ENCODE measurements around the gene GTF2F2. TPM values are rescaled to one million over a fixed set of nuclear protein-coding genes. Genes with fewer than 3 reads are reported as not detected.
"Not testable (repeated sequence)": the region's sequence is repeated elsewhere in the genome, so short reads cannot be mapped to it uniquely, and the experiment has no call there.

GTF2F2 gene
- total RNA-seq, 2 donors from 2014 or later, result 18.7 to 20.5 TPM

GRCh38 chr13:45297456-45298205 lies 177.3 kb downstream of the GTF2F2 start:
- Histone ChIP-seq H3K27ac (no peak overlapping the region), H3K9ac (ENCODE audit: low read depth in 2 of 2, low read length in 2 of 2) (no peak overlapping the region), H3K36me3 (no peaks in the 10 kb centered on the region), H3K27me3 (no peaks in the 10 kb centered on the region), H3K4me1 (no peaks in the 10 kb centered on the region), H3K9me3 (no peaks in the 10 kb centered on the region), H3K4me3 (no peak overlapping the region)
- intact Hi-C loops (cut with DNase I), result no loop called here
- DNase-seq, result no peak
- TF ChIP-seq, protein P1, sequence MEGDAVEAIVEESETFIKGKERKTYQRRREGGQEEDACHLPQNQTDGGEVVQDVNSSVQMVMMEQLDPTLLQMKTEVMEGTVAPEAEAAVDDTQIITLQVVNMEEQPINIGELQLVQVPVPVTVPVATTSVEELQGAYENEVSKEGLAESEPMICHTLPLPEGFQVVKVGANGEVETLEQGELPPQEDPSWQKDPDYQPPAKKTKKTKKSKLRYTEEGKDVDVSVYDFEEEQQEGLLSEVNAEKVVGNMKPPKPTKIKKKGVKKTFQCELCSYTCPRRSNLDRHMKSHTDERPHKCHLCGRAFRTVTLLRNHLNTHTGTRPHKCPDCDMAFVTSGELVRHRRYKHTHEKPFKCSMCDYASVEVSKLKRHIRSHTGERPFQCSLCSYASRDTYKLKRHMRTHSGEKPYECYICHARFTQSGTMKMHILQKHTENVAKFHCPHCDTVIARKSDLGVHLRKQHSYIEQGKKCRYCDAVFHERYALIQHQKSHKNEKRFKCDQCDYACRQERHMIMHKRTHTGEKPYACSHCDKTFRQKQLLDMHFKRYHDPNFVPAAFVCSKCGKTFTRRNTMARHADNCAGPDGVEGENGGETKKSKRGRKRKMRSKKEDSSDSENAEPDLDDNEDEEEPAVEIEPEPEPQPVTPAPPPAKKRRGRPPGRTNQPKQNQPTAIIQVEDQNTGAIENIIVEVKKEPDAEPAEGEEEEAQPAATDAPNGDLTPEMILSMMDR (IDR thresholded peaks at IDR 0.05), result no peak

DNA sequence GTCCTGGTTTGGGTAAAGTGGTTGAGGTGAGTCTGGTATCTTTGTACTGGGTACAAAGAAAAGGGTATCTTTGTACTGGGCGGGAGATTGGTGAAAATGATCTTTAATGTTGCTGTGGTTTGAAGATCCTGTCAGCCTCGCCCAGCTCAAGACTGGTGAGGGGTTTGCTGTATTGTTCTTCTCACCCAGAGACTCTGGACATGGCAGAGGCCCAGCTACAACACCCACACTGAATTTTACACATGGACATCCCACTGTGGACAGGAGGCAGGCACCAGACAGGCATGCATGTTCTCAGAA lies 177.8 kb downstream of the GTF2F2 start:
- Histone ChIP-seq H3K4me3 (no peak overlapping the region), H3K9me3 (no peaks in the 10 kb centered on the region), H3K9ac (ENCODE audit: low read depth in 2 of 2, low read length in 2 of 2) (no peak overlapping the region), H3K36me3 (no peaks in the 10 kb centered on the region), H3K4me1 (no peaks in the 10 kb centered on the region), H3K27ac (no peak overlapping the region), H3K27me3 (no peaks in the 10 kb centered on the region)
- TF ChIP-seq, protein P1 (IDR thresholded peaks at IDR 0.05), result no peak
- no peak for DNase-seq
- intact Hi-C loops (cut with DNase I), result no loop called here

DNA sequence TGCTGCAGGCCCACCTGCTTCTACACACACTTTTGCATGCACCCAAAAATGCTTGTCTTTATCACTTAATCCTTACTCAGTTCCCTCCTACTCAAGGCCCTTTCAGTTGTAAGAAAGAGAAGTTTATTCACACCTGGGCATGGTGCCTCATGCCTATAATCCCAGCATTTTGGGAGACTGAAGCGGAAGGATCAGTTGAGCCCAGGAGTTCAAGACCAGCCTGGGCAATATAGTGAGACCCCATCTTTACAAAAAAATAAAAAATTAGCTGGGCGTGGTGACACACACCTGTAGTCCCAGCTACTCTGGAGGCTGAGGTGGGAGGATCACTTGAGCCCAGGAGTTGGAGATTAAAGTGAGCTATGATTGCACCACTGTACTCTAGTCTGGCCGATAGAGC lies 178.2 kb downstream of the GTF2F2 start:
- intact Hi-C loops (cut with DNase I); H3K27ac ChIP-seq; H3K9ac ChIP-seq (ENCODE audit: low read depth in 2 of 2, low read length in 2 of 2); DNase-seq; H3K36me3 ChIP-seq; H3K4me3 ChIP-seq; H3K4me1 ChIP-seq; H3K27me3 ChIP-seq; H3K9me3 ChIP-seq: not testable (repeated sequence)

- Histone ChIP-seq H3K27ac (no peak overlapping the region), H3K4me1 (no peaks in the 10 kb centered on the region), H3K27me3 (no peaks in the 10 kb centered on the region), H3K36me3 (no peaks in the 10 kb centered on the region), H3K4me3 (no peak overlapping the region), H3K9me3 (no peaks in the 10 kb centered on the region), H3K9ac (ENCODE audit: low read depth in 2 of 2, low read length in 2 of 2) (no peak overlapping the region)
- DNase-seq, result no peak
- TF ChIP-seq, protein P1 (IDR thresholded peaks at IDR 0.05), result no peak
- intact Hi-C loops (cut with DNase I), result no loop called here
Measured at GRCh38 chr13:45299194-45299593, 178.9 kb downstream of the GTF2F2 start.

- Histone ChIP-seq H3K9me3 (no peaks in the 10 kb centered on the region), H3K36me3 (no peaks in the 10 kb centered on the region), H3K4me3 (no peak overlapping the region), H3K27me3 (no peaks in the 10 kb centered on the region), H3K27ac (no peak overlapping the region), H3K9ac (ENCODE audit: low read depth in 2 of 2, low read length in 2 of 2) (no peak overlapping the region), H3K4me1 (no peaks in the 10 kb centered on the region)
- intact Hi-C loops (cut with DNase I), result no loop called here
- TF ChIP-seq, protein P1 (IDR thresholded peaks at IDR 0.05), result no peak
- no peak for DNase-seq
Measured at GRCh38 chr13:45300190-45300985, 180.1 kb downstream of the GTF2F2 start.

GRCh38 chr13:45301263-45301662 lies 181.0 kb downstream of the GTF2F2 start:
- intact Hi-C loops (cut with DNase I), result no loop called here
- no peaks in the 10 kb centered on the region for H3K36me3 ChIP-seq
- TF ChIP-seq, protein P1 (IDR thresholded peaks at IDR 0.05), result no peak
- H3K27me3 ChIP-seq, result no peaks in the 10 kb centered on the region
- no peak overlapping the region for H3K4me3 ChIP-seq
- H3K4me1 ChIP-seq, result no peaks in the 10 kb centered on the region
- H3K9ac ChIP-seq (ENCODE audit: low read depth in 2 of 2, low read length in 2 of 2), result no peak overlapping the region
- H3K27ac ChIP-seq, result no peak overlapping the region
- H3K9me3 ChIP-seq, result no peaks in the 10 kb centered on the region
- no peak for DNase-seq

Measured in colonic mucosa (tissue), 4 donors.